HEK293 (cell line): ENCODE results near the gene SLC25A47.

ENCODE experiments used
- CTCF ChIA-PET: fragments of 350-600 bp; formaldehyde crosslinking; extraction: SDS; loops from one replicate; lab custom pipeline; 2021; ENCODE audit warnings: antibody characterized with exemption; lab: Yijun Ruan, JAX
- POLR2A ChIA-PET: fragments of 300-600 bp; formaldehyde crosslinking; extraction: SDS; loops from one replicate; lab custom pipeline; 2020; ENCODE audit warnings: antibody characterized with exemption, inconsistent platforms; lab: Yijun Ruan, JAX
- H3K27ac ChIP-seq: fragments of 200-500 bp; sonication (Bioruptor generic); 2 replicates; pipeline ENCODE4 v1.5.1; 2014; ENCODE audit warnings: low read depth, low read length, control low read depth, inconsistent platforms; ENCODE audit errors: extremely low read depth
- H3K36me3 ChIP-seq, 2 experiments: fragments of 200-500 bp in 1 of 2; sonication (Bioruptor generic) in 1 of 2; 1 replicate in 1 of 2; 2 replicates in 1 of 2; pipeline ENCODE4 v1.5.1; 2014 to 2017; ENCODE audit warnings: inconsistent platforms in 2 of 2, low read length in 2 of 2; ENCODE audit not compliant: control insufficient read depth in 2 of 2, insufficient read depth in 1 of 2
- H3K4me1 ChIP-seq: fragments of 200-500 bp; sonication (Bioruptor generic); 2 replicates; pipeline ENCODE4 v1.5.1; 2014; ENCODE audit warnings: mild to moderate bottlenecking, low read length, inconsistent platforms; ENCODE audit not compliant: control insufficient read depth, insufficient read depth
- H3K4me3 ChIP-seq: 2 replicates; pipeline ENCODE4 v1.5.1; 2011; ENCODE audit warnings: low read depth, mild to moderate bottlenecking, control low read depth, low read length, moderate library complexity
- H3K9me3 ChIP-seq: fragments of 200-500 bp; sonication (Bioruptor generic); 2 replicates; pipeline ENCODE4 v1.5.1; 2014; ENCODE audit warnings: low read depth, low read length, inconsistent platforms; ENCODE audit not compliant: control insufficient read depth, insufficient read depth
- HOXA7 ChIP-seq: sonication (generic); formaldehyde crosslinking; IDR thresholded peaks from 2 replicates; pipeline ENCODE4 v1.8.1; 2022; ENCODE audit warnings: missing genetic modification reagents, borderline replicate concordance
- IKZF3 ChIP-seq: fragments of 450-650 bp; IDR thresholded peaks from 2 replicates; pipeline ENCODE4 v1.5.0; 2018; ENCODE audit warnings: missing biosample characterization, mild to moderate bottlenecking, missing genetic modification characterization, moderate library complexity
- KLF1 ChIP-seq: fragments of 450-650 bp; formaldehyde crosslinking; IDR thresholded peaks from 2 replicates; pipeline ENCODE4 v1.5.1; 2016; ENCODE audit warnings: missing biosample characterization, missing genetic modification characterization
- KLF16 ChIP-seq: fragments of 450-650 bp; formaldehyde crosslinking; IDR thresholded peaks from 2 replicates; pipeline ENCODE4 v1.5.1; 2017; ENCODE audit warnings: missing biosample characterization, missing genetic modification characterization
- OSR2 ChIP-seq: fragments of 450-650 bp; formaldehyde crosslinking; IDR thresholded peaks from 2 replicates; pipeline ENCODE4 v1.5.1; 2016; ENCODE audit warnings: missing biosample characterization, missing genetic modification characterization
- PRDM6 ChIP-seq: fragments of 450-650 bp; formaldehyde crosslinking; IDR thresholded peaks from 2 replicates; pipeline ENCODE4 v1.5.1; 2017; ENCODE audit warnings: missing biosample characterization, missing genetic modification characterization
- ZBTB11 ChIP-seq: fragments of 450-650 bp; formaldehyde crosslinking; conservative IDR thresholded peaks from 2 replicates; pipeline ENCODE4 v1.5.1; 2016; ENCODE audit warnings: low read depth, missing biosample characterization, missing genetic modification characterization
- ZFHX2 ChIP-seq: fragments of 450-650 bp; formaldehyde crosslinking; conservative IDR thresholded peaks from 2 replicates; pipeline ENCODE4 v1.5.1; 2016; ENCODE audit warnings: missing biosample characterization, missing genetic modification characterization
- ZNF121 ChIP-seq: fragments of 450-650 bp; formaldehyde crosslinking; IDR thresholded peaks from 2 replicates; pipeline ENCODE4 v1.5.1; 2016; ENCODE audit warnings: missing biosample characterization, missing genetic modification characterization
- ZNF140 ChIP-seq: fragments of 450-650 bp; formaldehyde crosslinking; IDR thresholded peaks from 2 replicates; pipeline ENCODE4 v1.5.1; 2016; ENCODE audit warnings: missing biosample characterization, missing genetic modification characterization
- ZNF148 ChIP-seq: fragments of 450-650 bp; formaldehyde crosslinking; IDR thresholded peaks from 2 replicates; pipeline ENCODE4 v1.5.0; 2017; ENCODE audit warnings: missing biosample characterization, missing genetic modification characterization, borderline replicate concordance
- ZNF169 ChIP-seq: fragments of 450-650 bp; formaldehyde crosslinking; IDR thresholded peaks from 2 replicates; pipeline ENCODE4 v1.5.1; 2016; ENCODE audit warnings: missing biosample characterization, missing genetic modification characterization
- ZNF214 ChIP-seq: fragments of 450-650 bp; formaldehyde crosslinking; IDR thresholded peaks from 2 replicates; pipeline ENCODE4 v1.5.1; 2017; ENCODE audit warnings: missing biosample characterization, mild to moderate bottlenecking, missing genetic modification characterization, borderline replicate concordance
- ZNF266 ChIP-seq: fragments of 450-650 bp; formaldehyde crosslinking; IDR thresholded peaks from 2 replicates; pipeline ENCODE4 v1.5.1; 2016; ENCODE audit warnings: missing biosample characterization, missing genetic modification characterization, low read depth
- ZNF366 ChIP-seq: fragments of 450-650 bp; formaldehyde crosslinking; conservative IDR thresholded peaks from 2 replicates; pipeline ENCODE4 v1.5.1; 2016; ENCODE audit warnings: missing biosample characterization, missing genetic modification characterization
- ZNF449 ChIP-seq: fragments of 450-650 bp; formaldehyde crosslinking; IDR thresholded peaks from 2 replicates; pipeline ENCODE4 v1.5.1; 2017; ENCODE audit warnings: missing biosample characterization, mild to moderate bottlenecking, missing genetic modification characterization, moderate library complexity
- ZNF610 ChIP-seq: fragments of 450-650 bp; formaldehyde crosslinking; IDR thresholded peaks from 2 replicates; pipeline ENCODE4 v1.5.1; 2016; ENCODE audit warnings: missing biosample characterization, missing genetic modification characterization, borderline replicate concordance
- ZNF660 ChIP-seq: fragments of 450-650 bp; IDR thresholded peaks from 2 replicates; pipeline ENCODE4 v1.5.1; 2018; ENCODE audit warnings: missing biosample characterization, mild to moderate bottlenecking, missing genetic modification characterization
- ZNF677 ChIP-seq: fragments of 450-650 bp; IDR thresholded peaks from 2 replicates; pipeline ENCODE4 v1.5.0; 2018; ENCODE audit warnings: missing biosample characterization, mild to moderate bottlenecking, missing genetic modification characterization, moderate library complexity

Gene SLC25A47

GRCh38 chr14:100279563-100279962 lies 43.6 kb upstream of the SLC25A47 start (continued):
- TF ChIP-seq ZNF214 (tag by site-specific recombination): no peak
- no peak for TF ChIP-seq ZNF610 (tag by site-specific recombination)
- no peak for TF ChIP-seq ZNF266 (tag by site-specific recombination)
- TF ChIP-seq, all 188 proteins: peak for 0

GRCh38 chr14:100281286-100282082 lies 41.7 kb upstream of the SLC25A47 start:
- H3K36me3 ChIP-seq: peaks cover 0 to 45% of the 10 kb centered on the region in 2 experiments; a peak in 1 of 3 replicates

GRCh38 chr14:100282083-100282350 lies 41.1 kb upstream of the SLC25A47 start:
- Histone ChIP-seq H3K9me3 (no peaks in the 10 kb centered on the region), H3K27ac (no peak overlapping the region), H3K4me1 (no peaks in the 10 kb centered on the region; the same call in 1 of the 2 replicates), H3K36me3 (peaks cover 0 to 40% of the 10 kb centered on the region in 2 experiments; a peak in 1 of 3 replicates), H3K4me3 (no peak overlapping the region)
- ChIA-PET POLR2A (no interaction called here), CTCF (interaction anchor here (0.6 to 2.6 kb wide), 4 partner anchors 20 to 41 kb away, joined by 3 to 10 read pairs (median 4); no protein-coding TSS in a partner anchor)
- no peak for TF ChIP-seq ZNF449 (tag by site-specific recombination)
- TF ChIP-seq KLF16 (tag by site-specific recombination): no peak
- no peak for TF ChIP-seq ZNF660 (tag by site-specific recombination)
- no peak for TF ChIP-seq ZNF677
- TF ChIP-seq ZNF214 (tag by site-specific recombination): no peak
- no peak for TF ChIP-seq ZNF140
- TF ChIP-seq ZNF169 (tag by site-specific recombination): no peak
- TF ChIP-seq ZNF148: no peak
- TF ChIP-seq KLF1 (tag by site-specific recombination): no peak
- TF ChIP-seq PRDM6: no peak
- no peak for TF ChIP-seq ZNF366
- no peak for TF ChIP-seq HOXA7

More at GRCh38 chr14:100281286-100282082, 41.7 kb upstream of the SLC25A47 start:
- Histone ChIP-seq H3K4me1 (no peaks in the 10 kb centered on the region; the same call in 1 of the 2 replicates), H3K4me3 (no peak overlapping the region), H3K27ac (no peak overlapping the region), H3K9me3 (no peaks in the 10 kb centered on the region)
- ChIA-PET CTCF (interaction anchor here (0.6 to 2.6 kb wide), 3 partner anchors 20 to 40 kb away, joined by 3 to 10 read pairs (median 3); no protein-coding TSS in a partner anchor), POLR2A (no interaction called here)
- TF ChIP-seq ZNF121 (tag by site-specific recombination) (peak; percentile 42; the same call in 1 of the 2 replicates), ZFHX2 (tag by site-specific recombination) (0 out of 2 replicates have a peak, but pooled peaks have one; percentile 19), ZBTB11 (tag by site-specific recombination) (no peak), IKZF3 (no peak), OSR2 (tag by site-specific recombination) (no peak)
